ENCODE measurements around the gene EHD3.

DNA sequence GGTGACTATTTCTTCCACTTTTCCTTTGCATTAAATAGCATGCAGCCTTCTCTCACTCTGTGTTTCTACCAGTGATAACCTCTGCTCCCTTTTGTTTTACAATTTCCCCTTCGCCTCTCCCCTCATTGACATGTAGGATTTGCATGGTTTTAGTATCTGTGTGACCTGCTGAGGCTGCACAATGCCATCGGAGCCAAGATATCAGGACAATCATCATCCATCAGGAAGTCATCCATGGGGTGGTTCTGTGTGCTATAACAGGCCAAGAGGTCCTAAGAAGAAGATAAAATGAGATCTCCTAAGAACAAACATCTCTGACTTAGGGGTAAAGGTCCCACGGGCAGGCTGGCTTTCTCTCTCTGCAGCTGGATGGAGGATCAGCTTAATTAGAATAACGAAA is 65.6 kb downstream of the EHD3 start:
- TF ChIP-seq, protein P1, sequence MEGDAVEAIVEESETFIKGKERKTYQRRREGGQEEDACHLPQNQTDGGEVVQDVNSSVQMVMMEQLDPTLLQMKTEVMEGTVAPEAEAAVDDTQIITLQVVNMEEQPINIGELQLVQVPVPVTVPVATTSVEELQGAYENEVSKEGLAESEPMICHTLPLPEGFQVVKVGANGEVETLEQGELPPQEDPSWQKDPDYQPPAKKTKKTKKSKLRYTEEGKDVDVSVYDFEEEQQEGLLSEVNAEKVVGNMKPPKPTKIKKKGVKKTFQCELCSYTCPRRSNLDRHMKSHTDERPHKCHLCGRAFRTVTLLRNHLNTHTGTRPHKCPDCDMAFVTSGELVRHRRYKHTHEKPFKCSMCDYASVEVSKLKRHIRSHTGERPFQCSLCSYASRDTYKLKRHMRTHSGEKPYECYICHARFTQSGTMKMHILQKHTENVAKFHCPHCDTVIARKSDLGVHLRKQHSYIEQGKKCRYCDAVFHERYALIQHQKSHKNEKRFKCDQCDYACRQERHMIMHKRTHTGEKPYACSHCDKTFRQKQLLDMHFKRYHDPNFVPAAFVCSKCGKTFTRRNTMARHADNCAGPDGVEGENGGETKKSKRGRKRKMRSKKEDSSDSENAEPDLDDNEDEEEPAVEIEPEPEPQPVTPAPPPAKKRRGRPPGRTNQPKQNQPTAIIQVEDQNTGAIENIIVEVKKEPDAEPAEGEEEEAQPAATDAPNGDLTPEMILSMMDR (IDR thresholded peaks at IDR 0.05; ENCODE audit: low read length) = no peak
- no peak for TF ChIP-seq EZH2 (IDR thresholded peaks at IDR 0.05; ENCODE audit: borderline replicate concordance, low read length)

Data from OCI-LY1 (cell line).